GM21619 (cell line): ENCODE data around the gene PRB3.

Source experiments
- ATAC-seq: cut with Tn5 transposase; IDR thresholded peaks from one replicate; pipeline ENCODE4 v1.9.1; 2021; ENCODE audit not compliant: unreplicated experiment

The PRB3 gene

GRCh38 chr12:11269607-11270006 lies at the start of gene PRB3:
PRB3 (minus strand) TSS chr12:11269707; CDS start chr12:11269669, 38 bp downstream.
- no peak for ATAC-seq

GRCh38 chr12:11310336-11310735 lies 40.8 kb upstream of the PRB3 start, which contains the start of gene PRB4:
PRB4 (minus strand) TSS chr12:11310436; CDS start chr12:11310398, 38 bp downstream.
- ATAC-seq: no peak

- no peak for ATAC-seq
Observed at GRCh38 chr12:11307143-11307542, 37.6 kb upstream of the PRB3 start.

GRCh38 chr12:11273449-11273848 lies 3.9 kb upstream of the PRB3 start:
- ATAC-seq: no peak

- no peak for ATAC-seq
Observed at GRCh38 chr12:11264501-11264900, 5.0 kb downstream of the PRB3 start.

- no peak for ATAC-seq
Observed at GRCh38 chr12:11246489-11246888, 23.0 kb downstream of the PRB3 start.

GRCh38 chr12:11242656-11243055 lies 26.9 kb downstream of the PRB3 start:
- no peak for ATAC-seq

- no peak for ATAC-seq
Observed at GRCh38 chr12:11240348-11240930, 29.1 kb downstream of the PRB3 start.

GRCh38 chr12:11238275-11238674 lies 31.2 kb downstream of the PRB3 start:
- ATAC-seq: no peak

- ATAC-seq: no peak
Observed at GRCh38 chr12:11233532-11233931, 36.0 kb downstream of the PRB3 start.

- ATAC-seq: no peak
Observed at GRCh38 chr12:11228296-11228879, 41.1 kb downstream of the PRB3 start.

GRCh38 chr12:11227373-11227772 lies 42.1 kb downstream of the PRB3 start:
- ATAC-seq: no peak
